ENCODE results near the gene GPR139.
A peak's percentile ranks its signal among the peaks of the same experiment; 100 is the strongest.

The GPR139 gene

GRCh38 chr16:20073203-20074098 is at the start of gene GPR139:
GPR139 (minus strand) TSS chr16:20073890; CDS start chr16:20073616, 274 bp downstream.
- DNase-seq: peak; percentile 54

DNA sequence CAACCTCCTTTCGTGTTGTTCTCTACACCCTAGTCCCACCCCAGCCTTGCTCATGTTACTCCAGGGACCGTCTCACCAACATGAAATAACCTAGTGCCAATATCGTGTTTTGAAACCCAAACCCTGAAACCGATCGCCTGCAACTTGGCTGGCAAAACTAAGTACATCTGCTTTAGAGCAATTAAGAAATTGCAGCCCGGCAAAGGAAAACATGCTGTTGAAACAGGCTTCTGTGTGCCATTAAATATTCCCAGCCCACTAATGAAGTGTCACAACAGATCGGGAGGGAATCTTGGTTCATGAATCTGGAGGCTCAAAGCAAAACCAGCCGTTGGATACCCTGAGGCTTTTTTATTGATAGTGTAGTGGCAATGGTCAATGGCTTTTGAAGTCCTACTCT is 48.3 kb upstream of the GPR139 start:
- no peak for DNase-seq

DNA sequence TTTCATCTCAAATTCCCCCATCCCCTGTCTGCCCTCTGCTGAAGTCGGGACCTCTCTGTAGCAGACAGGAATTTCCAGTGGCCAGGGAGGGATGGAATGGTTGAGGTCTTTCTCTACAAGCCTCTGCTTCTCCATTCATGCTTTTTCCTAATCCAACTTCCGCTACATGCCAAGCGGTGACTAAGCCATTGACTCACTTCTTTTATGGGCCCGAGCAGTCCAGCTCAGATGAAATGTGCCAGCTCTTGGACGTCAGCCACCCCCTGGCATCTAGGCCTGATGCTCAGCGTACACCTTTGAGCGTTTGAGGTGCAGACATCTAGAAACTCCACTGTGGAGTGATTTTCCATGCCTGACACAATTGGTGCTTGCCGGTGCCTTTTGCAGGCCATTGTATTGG is 40.7 kb upstream of the GPR139 start:
- peak; percentile 67 for DNase-seq

GRCh38 chr16:20111143-20111542 is 37.5 kb upstream of the GPR139 start:
- no peak for DNase-seq

- DNase-seq: no peak
These were observed 33.4 kb upstream of the GPR139 start for GRCh38 chr16:20107083-20107482.

DNA sequence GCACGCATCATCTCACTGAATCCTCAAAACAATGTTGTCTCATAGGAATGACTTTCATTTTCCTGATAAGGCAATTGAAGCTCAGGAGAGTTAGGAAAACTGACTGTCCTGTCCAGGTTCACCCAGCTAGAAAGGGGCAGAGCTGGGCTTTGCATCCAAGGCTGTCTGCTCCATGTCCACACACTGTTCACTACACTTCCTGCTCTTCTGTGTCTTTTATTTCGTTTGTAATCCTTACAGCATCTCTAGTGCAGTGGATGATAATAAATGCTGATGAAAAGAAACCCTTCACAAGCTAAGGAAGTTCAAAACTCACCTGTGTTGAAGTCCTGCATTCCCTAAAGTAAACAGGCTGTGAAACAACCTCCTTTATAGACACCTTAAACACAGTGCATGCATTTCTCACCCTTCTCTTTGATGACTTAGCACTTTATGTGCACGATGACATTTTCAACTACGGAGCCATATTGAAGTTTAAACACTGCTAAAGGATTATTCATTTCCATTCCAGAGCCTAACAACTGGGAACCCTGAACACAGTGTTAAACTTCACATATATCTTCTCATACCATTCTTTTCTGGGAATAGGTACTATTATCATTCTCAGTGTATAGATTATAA is 31.0 kb upstream of the GPR139 start:
- DNase-seq: no peak

DNA sequence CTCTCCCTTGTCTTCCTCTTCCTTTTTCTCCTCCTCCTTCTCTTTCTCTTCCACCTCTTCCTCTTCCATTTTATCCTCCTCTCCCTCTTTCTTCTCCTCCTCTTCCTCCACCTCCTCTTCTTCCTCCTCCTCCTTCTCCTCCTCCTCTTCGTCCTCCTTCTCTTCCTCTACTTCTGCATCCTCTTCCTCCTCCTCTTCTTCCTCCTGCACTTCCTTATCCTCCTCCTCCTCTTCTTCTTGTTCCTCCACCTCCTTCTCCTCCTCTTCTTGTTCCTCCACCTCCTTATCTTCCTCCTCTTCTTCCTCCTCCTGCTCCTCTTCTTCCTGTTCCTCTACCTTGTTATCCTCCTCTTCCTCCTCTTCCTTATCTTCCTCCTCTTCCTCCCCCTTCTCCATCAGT is 28.8 kb upstream of the GPR139 start:
- DNase-seq: no peak

DNA sequence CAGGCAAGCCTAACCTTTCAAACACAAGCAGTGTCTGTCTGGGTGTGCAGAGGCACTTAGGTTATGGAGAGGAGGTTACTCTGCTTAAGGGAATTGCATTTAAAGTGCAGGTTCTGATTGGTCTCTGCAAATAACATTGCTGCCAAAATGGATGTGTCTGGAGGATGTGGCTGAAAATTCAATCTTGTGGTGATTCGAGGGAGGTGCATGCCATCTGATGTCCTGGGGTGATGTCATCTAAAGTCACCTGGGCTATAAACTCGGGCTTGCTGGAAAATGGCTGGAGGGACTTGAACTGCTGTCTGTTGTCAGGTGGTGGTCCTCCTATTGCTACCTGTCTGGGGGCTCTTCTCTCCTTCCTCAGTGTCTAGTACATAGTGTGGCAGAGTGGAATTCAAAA is 28.3 kb upstream of the GPR139 start:
- no peak for DNase-seq

DNA sequence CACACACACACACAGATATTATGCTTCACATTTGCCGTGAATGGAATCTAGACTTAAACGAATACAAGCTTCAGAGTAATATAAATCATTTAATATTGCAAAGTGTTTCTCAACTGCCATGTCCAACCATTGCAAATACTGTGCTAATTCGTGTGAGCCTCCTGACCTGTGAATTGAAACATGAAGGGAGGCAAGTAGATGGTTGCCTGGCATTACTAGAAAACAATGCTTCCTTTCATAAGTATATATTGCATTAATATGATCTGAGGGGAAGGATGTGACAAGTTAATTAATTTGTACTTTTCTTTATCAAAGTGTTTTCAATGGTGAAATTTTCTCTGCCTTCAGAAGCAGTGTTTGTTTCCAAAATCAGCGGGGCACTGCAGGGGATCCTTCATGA is 25.7 kb upstream of the GPR139 start:
- no peak for DNase-seq

DNA sequence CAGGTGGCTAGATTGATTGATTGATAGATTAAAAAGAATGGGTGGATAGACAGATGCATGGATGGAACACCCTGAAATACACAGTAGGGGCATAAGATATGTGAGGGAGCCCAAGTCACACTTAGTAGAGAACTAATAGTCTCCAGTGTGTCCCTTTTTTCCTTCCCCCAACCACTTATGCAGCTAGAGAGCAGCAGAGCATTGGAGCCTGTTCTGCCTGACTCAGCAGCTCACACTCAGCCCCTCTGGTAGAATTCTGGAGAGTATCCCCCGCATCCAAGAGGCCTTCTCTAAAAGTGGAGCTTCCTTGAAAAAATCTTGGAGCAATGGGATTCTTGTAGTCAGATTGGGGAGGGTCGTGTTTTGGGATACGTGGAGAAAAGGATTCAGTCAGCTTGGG is 20.5 kb upstream of the GPR139 start:
- DNase-seq: no peak

DNA sequence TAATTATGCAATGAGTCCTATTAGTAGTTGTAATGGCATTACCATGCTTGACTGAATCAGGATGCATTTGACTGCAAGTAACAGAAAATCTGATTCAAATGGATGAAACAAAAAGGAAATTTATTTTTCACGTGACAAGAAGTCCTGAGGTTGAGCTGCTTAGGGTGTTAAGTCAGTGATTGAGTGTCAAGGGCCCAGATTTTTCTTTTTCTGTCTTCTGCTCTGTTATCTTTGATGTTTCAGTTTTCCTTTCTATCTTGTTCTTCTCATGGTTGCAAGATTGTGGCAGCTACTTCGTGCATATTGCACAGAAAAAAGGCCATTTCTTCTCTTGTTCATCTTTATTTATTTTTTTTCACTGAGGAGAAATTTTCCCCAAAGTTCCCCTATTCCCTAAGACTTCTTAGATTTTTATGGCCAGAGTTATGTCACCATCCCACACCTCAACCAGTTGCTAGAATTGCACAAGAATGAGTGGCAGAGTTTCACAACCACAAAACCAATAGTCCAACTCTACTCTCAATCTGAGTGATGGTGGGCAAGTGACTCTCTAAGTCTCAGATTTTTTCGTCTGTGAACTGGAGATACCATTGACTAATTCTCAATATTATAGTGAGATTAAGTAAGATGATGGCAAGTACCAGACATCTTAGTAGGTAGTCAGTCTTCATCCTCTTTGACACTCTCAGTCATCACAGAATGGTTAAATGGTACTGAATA is 15.7 kb upstream of the GPR139 start:
- no peak for DNase-seq

- DNase-seq: peak; percentile 75
These were observed 11.0 kb upstream of the GPR139 start for GRCh38 chr16:20084624-20085226.

GRCh38 chr16:20079106-20079505 is 5.4 kb upstream of the GPR139 start:
- DNase-seq: no peak

DNA sequence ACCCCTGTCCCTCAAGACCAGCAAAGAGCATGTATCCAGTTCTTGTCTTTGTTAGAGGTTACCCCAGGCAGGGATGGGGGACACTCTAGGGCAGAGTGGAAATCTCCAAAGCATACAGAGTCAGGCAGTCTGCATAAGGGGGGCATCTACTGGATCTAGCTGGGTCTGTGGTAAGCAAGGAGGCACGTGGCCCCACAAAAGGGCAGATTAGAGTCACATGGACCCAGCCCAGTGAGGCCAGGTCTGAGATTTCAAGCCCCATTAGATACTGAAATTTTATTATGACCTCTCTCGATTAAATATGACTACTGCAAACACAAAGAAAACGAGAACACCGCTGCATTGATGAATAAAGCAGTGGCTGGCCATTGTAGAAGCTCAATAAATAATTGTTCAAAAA is 1.6 kb upstream of the GPR139 start:
- DNase-seq: no peak

GRCh38 chr16:20074099-20074991 is 655 bp upstream of the GPR139 start:
- no peak for DNase-seq

- DNase-seq: no peak
These were observed 852 bp downstream of the GPR139 start for GRCh38 chr16:20072874-20073202.

DNA sequence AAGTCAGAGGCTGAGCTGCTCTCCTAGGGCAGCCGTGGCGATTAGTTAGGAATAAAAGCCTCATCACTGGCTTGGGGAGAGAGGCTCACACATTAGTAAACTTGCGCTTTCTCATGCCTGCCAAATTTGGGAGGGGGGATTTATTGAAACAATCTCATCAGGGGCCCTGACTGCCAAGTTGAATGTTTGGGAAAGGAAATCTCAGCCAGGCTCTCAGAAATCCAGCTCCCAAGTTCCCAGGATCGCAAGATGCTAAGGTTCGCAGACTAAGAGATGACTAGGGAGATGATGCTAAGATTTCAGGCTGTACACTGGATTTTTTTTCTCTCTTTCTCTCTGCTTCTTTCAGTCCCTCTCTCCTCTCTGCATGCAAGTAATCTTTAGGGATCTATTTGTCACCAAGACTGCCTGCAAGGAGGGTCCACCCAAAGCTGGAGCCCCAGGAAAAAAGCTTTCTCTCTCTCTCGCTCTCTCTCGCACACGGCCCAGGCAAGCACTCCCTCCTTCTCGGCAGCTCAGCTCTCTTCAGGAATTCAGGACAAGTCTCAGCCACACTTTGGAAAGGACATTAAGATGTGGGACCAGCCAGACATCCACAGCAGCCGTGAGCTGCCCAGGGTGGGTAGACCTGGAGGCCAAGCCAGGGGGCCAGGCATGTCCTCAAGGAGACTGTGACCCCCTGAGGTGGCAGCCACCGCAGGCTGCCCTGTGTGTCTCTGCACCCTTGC is 1.4 kb downstream of the GPR139 start:
- DNase-seq: no peak

GRCh38 chr16:20064931-20065330 is 8.8 kb downstream of the GPR139 start:
- DNase-seq: no peak

DNA sequence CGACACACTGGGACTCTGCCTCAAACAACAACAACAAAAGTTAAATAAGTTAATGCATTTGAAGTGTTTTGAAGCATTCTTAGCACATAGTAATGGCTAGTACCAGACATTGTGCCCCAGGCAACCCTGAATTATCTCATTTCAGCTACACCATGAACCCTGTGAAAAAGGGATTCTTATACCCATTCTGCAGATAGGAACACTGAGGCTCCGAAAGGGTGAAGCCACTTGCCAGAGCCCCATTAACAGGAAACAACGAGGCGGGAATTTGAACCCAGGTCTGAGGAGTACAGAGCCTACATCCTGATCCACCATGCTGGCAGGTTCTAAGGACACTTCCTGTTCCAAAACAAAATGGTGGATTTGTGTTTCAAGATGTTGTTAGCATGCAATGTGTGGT is 9.2 kb downstream of the GPR139 start:
- no peak for DNase-seq

GRCh38 chr16:20061132-20061531 is 12.6 kb downstream of the GPR139 start:
- DNase-seq: no peak

DNA sequence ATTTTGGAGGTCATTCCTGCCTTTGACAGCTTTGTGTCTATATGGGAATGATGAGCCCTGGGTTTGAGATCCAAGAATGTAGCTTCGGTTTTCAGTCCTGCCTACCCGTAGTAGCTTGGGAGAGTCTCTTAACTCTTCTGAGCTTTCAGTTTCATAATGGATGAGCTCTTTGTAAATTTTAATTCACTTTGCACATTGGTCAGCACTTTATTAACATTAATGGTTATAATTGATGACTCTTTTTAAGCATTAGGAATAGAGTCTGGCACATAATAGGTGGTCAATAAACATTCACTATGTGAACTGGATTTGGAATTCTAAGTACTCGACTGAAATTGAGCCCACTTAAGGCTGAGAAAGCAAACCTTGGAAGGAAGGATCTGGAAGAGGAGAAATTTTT is 17.3 kb downstream of the GPR139 start:
- DNase-seq: no peak

GRCh38 chr16:20053336-20053735 is 20.4 kb downstream of the GPR139 start:
- DNase-seq: no peak

All from islet precursor cell (in vitro differentiated cells).